HFFc6 (cell line): ENCODE data around the gene DMAC2. TPM values are rescaled to one million over a fixed set of nuclear protein-coding genes. Genes with fewer than 3 reads are reported as not detected.

ENCODE experiments used
- DNase-seq: peaks from one replicate; pipeline ENCODE4 v3.0.0-alpha.2; 2018
- H3K27ac Mint-ChIP-seq: 2 replicates; pipeline ENCODE4 v1.8.0; 2020; ENCODE audit warnings: mild to moderate bottlenecking, mixed read lengths
- H3K27me3 Mint-ChIP-seq: 2 replicates; pipeline ENCODE4 v1.8.0; 2021; ENCODE audit warnings: mild to moderate bottlenecking, moderate library complexity, mixed read lengths; ENCODE audit not compliant: insufficient read depth
- H3K36me3 Mint-ChIP-seq: 2 replicates; pipeline ENCODE4 v1.8.0; 2021; ENCODE audit warnings: low read depth, mixed read lengths
- H3K4me1 Mint-ChIP-seq: 2 replicates; pipeline ENCODE4 v1.8.0; 2020; ENCODE audit warnings: low read depth, mixed read lengths
- H3K4me3 Mint-ChIP-seq: 2 replicates; pipeline ENCODE4 v1.8.0; 2020; ENCODE audit warnings: mild to moderate bottlenecking, moderate library complexity, mixed read lengths
- H3K9me3 Mint-ChIP-seq: 2 replicates; pipeline ENCODE4 v1.8.0; 2020; ENCODE audit warnings: mild to moderate bottlenecking, mixed read lengths
- total RNA-seq, 6 experiments: library from RNA; stranded (reverse); fragmentation: NEBNext Ultra II Directional; extraction: Animal tissue kit (Norgen Biotek cat#: 25700); gene quantifications; 2 replicates in 1 of 6; 3 replicates in 5 of 6; pipeline ENCODE4 v1.2.3, GENCODE V29; 2021
- TF ChIP-seq, protein P1 (sequence below): fragments of 200-600 bp; sonication (generic); IDR thresholded peaks from 2 replicates; pipeline ENCODE4 v1.5.0; 2021; ENCODE audit warnings: antibody characterized with exemption, mild to moderate bottlenecking

DMAC2 gene
- total RNA-seq, 6 experiments from 2014 or later = 42.8 to 52.2 (median 46.3) TPM

- TF ChIP-seq, protein P1, sequence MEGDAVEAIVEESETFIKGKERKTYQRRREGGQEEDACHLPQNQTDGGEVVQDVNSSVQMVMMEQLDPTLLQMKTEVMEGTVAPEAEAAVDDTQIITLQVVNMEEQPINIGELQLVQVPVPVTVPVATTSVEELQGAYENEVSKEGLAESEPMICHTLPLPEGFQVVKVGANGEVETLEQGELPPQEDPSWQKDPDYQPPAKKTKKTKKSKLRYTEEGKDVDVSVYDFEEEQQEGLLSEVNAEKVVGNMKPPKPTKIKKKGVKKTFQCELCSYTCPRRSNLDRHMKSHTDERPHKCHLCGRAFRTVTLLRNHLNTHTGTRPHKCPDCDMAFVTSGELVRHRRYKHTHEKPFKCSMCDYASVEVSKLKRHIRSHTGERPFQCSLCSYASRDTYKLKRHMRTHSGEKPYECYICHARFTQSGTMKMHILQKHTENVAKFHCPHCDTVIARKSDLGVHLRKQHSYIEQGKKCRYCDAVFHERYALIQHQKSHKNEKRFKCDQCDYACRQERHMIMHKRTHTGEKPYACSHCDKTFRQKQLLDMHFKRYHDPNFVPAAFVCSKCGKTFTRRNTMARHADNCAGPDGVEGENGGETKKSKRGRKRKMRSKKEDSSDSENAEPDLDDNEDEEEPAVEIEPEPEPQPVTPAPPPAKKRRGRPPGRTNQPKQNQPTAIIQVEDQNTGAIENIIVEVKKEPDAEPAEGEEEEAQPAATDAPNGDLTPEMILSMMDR = no peak
- no peak for DNase-seq
- no peak overlapping the region for H3K27ac Mint-ChIP-seq
- peaks cover 3% of the 10 kb centered on the region; the same call in 1 of the 2 replicates for H3K9me3 Mint-ChIP-seq
- no peak overlapping the region for H3K4me3 Mint-ChIP-seq
- peaks cover 19% of the 10 kb centered on the region for H3K4me1 Mint-ChIP-seq
- peaks cover 11% of the 10 kb centered on the region for H3K27me3 Mint-ChIP-seq
- no peaks in the 10 kb centered on the region for H3K36me3 Mint-ChIP-seq
Measured at GRCh38 chr19:41457241-41457640, 17.5 kb upstream of the DMAC2 start.

- H3K9me3 Mint-ChIP-seq = no peaks in the 10 kb centered on the region
- H3K27me3 Mint-ChIP-seq = peaks cover 7% of the 10 kb centered on the region
- no peaks in the 10 kb centered on the region for H3K36me3 Mint-ChIP-seq
- peaks cover 19% of the 10 kb centered on the region for H3K4me1 Mint-ChIP-seq
- TF ChIP-seq, protein P1 = no peak
- peak; percentile 55 for DNase-seq
- H3K4me3 Mint-ChIP-seq = peak overlapping the region; percentile 54
- no peak overlapping the region; the same call in 1 of the 2 replicates for H3K27ac Mint-ChIP-seq
Measured at GRCh38 chr19:41456342-41456918, 16.7 kb upstream of the DMAC2 start.

- Mint-ChIP-seq H3K9me3 (no peaks in the 10 kb centered on the region), H3K36me3 (no peaks in the 10 kb centered on the region), H3K4me3 (no peak overlapping the region), H3K4me1 (peaks cover 19% of the 10 kb centered on the region), H3K27ac (no peak overlapping the region), H3K27me3 (peaks cover 7% of the 10 kb centered on the region)
- TF ChIP-seq, protein P1 = no peak
- peak; percentile 7 for DNase-seq
Measured at GRCh38 chr19:41455936-41456335, 16.2 kb upstream of the DMAC2 start.

DNA sequence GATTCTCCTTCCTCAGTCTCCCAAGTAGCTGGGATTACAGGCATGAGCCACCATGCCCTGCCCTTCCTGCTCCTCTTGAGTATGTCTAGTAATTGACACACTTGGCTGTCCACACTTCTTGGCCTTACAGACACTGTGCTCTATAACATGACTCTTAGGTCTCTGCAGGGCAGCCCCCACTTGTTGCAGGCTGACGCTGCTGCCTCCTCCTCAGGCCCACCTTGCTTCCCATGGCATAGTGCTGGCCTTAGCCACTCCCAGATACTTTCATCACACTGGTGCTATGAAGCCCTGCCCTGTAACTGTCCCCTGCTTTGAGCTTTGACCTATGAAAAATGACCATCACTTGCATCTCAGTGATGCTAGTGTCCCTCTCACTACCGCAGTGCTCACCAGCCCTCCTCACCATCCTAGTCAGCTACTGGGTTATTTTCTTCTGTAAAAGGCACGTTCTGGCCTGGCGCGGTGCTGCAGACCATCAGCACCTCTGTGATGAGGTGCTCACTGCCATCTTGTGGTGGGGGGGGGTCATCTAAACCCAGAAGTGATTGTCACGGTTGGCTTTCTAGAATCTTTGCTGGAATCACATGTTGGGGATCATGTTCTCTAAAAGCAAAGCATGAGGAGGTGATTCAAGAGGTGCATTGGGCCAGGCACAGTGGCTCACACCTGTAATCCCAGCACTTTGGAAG, 13.0 kb upstream of the DMAC2 start:
- H3K27ac Mint-ChIP-seq = no peak overlapping the region
- TF ChIP-seq, protein P1 = no peak
- H3K9me3 Mint-ChIP-seq = no peaks in the 10 kb centered on the region
- H3K4me1 Mint-ChIP-seq = peaks cover 24% of the 10 kb centered on the region
- no peak for DNase-seq
- peaks cover 16% of the 10 kb centered on the region for H3K27me3 Mint-ChIP-seq
- no peaks in the 10 kb centered on the region for H3K36me3 Mint-ChIP-seq
- H3K4me3 Mint-ChIP-seq = no peak overlapping the region

GRCh38 chr19:41449865-41450178, 10.1 kb upstream of the DMAC2 start:
- no peak overlapping the region for H3K4me3 Mint-ChIP-seq
- no peak overlapping the region for H3K27ac Mint-ChIP-seq
- H3K9me3 Mint-ChIP-seq = no peaks in the 10 kb centered on the region

More at GRCh38 chr19:41449865-41450178, 10.1 kb upstream of the DMAC2 start:
- Mint-ChIP-seq H3K4me1 (peaks cover 5% of the 10 kb centered on the region; the same call in 1 of the 2 replicates), H3K36me3 (no peaks in the 10 kb centered on the region), H3K27me3 (peaks cover 31% of the 10 kb centered on the region)
- DNase-seq = no peak
- TF ChIP-seq, protein P1 = no peak
